Measurements from ENCODE around the gene ZNF93.
"Not testable (repeated sequence)": the region's sequence is repeated elsewhere in the genome, so short reads cannot be mapped to it uniquely, and the experiment has no call there.

Gene ZNF93

DNA sequence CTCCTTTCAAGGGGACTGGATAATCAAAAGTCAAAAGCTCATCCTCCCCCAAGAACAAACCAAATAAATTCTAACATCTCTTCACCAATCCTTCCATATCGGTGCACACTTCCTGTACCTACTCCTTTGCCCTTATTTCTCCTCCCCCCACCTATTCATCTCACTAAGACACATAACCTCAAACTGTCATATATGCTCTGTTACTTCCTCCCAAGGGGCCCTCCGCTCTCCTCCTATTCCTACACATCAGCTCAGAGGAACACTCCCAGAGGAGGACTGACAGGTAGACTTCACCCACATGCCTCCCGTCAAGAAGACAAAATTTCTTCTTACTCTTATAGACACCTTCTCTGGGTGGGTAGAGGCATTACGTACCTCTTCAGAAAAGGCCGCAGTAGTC is 48.1 kb downstream of the ZNF93 start:
- no peak for DNase-seq (ENCODE audit: low spot score)
- TF ChIP-seq, protein P1, sequence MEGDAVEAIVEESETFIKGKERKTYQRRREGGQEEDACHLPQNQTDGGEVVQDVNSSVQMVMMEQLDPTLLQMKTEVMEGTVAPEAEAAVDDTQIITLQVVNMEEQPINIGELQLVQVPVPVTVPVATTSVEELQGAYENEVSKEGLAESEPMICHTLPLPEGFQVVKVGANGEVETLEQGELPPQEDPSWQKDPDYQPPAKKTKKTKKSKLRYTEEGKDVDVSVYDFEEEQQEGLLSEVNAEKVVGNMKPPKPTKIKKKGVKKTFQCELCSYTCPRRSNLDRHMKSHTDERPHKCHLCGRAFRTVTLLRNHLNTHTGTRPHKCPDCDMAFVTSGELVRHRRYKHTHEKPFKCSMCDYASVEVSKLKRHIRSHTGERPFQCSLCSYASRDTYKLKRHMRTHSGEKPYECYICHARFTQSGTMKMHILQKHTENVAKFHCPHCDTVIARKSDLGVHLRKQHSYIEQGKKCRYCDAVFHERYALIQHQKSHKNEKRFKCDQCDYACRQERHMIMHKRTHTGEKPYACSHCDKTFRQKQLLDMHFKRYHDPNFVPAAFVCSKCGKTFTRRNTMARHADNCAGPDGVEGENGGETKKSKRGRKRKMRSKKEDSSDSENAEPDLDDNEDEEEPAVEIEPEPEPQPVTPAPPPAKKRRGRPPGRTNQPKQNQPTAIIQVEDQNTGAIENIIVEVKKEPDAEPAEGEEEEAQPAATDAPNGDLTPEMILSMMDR (IDR thresholded peaks at IDR 0.05; ENCODE audit: extremely low read depth, missing control alignments), result no peak

DNA sequence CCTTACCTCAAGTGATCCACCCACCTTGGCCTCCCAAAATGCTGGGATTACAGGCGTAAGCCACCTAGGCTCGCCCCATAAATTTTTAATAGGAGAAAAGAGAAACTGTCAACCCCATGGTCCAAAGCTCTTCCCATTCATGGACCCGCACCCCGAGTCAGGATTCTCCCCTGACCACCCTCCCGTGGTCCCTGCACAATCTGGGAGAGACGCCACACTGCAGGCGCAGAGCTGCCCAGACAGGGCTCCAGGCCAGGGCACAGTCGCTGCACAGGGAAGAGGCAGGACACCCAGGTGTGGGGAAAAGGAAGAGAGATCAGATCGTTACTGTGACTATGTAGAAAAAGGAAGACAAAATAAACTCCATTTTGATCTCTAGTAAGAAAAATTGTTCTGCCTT is 54.5 kb downstream of the ZNF93 start:
- no peak for DNase-seq (ENCODE audit: low spot score)

DNA sequence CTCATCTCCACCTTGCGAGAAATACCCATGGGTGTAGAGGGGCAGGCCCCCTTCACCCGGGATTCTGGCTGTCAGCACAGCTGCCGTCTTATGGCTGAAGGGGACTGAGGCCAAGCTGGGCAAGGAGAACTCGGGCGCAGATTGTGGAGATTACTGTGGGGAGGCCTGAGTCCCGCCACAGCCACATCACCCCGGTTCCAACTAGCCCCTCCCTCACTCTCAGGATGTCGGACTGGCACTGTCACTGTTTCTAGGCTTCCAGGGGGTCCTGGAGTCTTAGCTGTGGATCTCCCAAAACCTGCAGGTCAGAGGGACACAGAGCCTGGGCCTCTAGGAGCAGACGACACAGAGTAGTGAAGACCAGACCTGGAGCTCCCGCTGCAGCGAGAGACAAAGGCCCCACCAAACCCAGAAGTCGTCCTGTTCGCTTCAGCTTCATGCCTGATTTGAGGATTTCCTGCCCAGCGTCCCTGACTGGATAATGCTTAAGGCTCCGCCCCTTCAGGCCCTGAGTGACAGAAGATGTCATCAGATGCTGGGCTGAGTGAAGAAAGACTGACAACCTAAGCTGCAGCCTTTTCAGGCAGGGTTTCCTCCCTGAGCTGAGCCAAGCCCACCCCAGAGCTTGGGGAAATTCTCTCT is 55.8 kb downstream of the ZNF93 start:
- no peak for DNase-seq (ENCODE audit: low spot score)
- TF ChIP-seq, protein P1 (IDR thresholded peaks at IDR 0.05; ENCODE audit: extremely low read depth, missing control alignments), result no peak

More for the DNA sequence above, 54.5 kb downstream of the ZNF93 start:
- TF ChIP-seq, protein P1 (IDR thresholded peaks at IDR 0.05; ENCODE audit: extremely low read depth, missing control alignments), result no peak

DNA sequence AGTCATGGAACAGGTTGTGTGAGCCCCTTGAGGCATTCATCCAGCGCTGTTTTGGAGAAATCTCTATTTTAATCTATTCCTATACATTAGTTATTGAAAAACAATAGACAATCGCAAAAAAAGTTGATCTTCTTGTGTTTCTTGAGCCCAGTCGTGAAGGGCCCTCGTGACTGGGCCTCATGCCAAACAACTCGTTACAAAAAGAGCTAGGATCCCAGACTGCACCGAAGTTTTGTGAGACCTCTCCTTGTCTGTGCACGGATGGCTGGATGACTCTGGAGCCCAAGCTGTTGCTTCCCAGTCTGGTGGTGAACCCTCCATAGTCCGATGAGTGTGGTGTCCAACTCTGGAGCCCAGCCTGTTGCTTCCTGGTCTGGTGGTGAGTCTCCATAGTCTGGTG is 57.0 kb downstream of the ZNF93 start:
- not testable (repeated sequence) for DNase-seq (ENCODE audit: low spot score)

DNA sequence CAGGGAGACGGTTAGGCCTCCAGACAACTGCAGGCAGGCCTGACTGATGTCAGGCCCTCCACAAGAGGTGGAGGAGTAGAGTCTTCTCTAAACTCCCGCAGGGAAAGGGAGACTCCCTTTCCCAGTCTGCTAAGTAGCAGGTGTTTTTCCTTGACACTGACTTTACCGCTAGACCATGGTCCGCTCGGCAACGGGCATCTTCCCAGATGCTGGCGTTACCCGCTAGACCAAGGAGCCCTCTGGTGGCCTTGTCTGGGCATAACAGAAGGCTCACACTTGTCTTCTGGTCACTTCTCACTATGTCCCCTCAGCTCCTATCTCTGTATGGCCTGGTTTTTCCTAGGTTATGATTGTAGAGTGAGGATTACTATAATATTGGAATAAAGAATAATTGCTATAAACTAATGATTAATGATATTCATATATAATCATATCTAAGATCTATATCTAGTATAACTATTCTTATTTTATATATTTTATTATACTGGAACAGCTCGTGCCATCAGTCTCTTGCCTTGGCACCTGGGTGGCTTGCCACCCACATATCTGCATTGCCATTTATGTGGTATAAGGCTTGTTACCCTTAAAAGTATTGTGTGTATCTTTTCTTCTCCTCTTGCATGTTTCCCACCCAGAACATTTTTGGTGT is 58.5 kb downstream of the ZNF93 start:
- TF ChIP-seq, protein P1 (IDR thresholded peaks at IDR 0.05; ENCODE audit: extremely low read depth, missing control alignments), result peak; percentile 60
- not testable (repeated sequence) for DNase-seq (ENCODE audit: low spot score)

DNA sequence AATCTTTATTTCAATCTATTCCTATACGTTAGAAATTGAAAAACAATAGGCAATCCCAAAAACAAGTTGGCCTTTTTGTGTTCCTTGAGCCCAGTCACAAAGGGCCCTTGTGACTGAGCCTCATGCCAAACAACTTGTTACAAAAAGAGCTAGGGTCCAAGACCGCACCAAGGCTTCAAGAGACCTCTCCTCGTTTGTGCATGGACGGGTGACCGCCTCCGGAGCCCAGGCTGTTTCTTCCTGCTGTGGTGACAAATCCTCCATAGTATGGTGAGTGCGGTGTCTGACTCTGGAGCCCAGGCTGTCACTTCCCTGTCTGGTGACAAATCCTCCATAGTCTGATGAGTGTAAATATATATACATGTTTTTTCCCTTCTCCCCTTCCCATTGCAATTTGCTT is 63.7 kb downstream of the ZNF93 start:
- TF ChIP-seq, protein P1 (IDR thresholded peaks at IDR 0.05; ENCODE audit: extremely low read depth, missing control alignments), result no peak
- DNase-seq (ENCODE audit: low spot score), result no peak

DNA sequence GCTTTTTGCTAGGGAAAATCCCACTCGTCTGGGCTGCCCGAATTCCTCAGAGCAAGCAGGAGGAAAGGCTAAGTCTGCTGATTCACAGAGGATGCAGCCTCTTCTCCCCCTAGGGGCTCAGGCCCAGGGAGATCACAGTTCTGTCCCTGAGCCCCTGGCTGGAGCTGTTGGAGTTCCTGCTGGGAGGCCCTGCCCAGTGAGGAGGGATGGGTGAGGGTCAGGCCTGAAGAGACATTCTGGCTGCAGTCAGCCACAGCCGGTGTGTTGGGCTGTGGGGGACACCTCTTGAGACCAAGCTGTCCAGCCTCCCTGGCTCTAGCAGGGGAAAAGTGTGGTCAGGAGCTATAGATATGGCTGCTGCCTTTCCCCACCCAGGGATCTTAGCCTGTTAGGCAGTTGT is 65.4 kb downstream of the ZNF93 start:
- DNase-seq (ENCODE audit: low spot score), result not testable (repeated sequence)

DNA sequence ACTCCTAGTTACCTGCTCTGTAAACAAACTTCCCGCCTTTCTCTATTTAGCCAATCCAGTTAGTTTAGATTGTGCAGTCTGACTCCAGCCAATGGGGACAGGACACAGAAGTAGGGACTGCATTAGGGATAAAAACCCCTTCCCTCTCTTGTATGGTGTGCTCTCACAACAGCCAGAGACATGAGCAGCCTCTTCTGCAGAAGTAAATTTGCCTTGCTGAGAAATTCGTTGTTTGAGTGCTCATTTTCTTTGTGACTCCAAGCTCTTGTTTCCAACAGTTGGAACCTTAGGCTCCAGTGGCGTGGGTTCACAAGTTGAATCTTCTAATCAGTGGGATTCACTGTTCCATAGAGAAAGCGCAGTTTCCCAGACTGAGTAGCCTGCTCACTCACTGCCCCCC is 66.1 kb downstream of the ZNF93 start:
- DNase-seq (ENCODE audit: low spot score), result no peak
- TF ChIP-seq, protein P1 (IDR thresholded peaks at IDR 0.05; ENCODE audit: extremely low read depth, missing control alignments), result no peak
